Frontal cortex (tissue), 4 donors: ENCODE data around the gene ZSWIM5. TPM values are rescaled to one million over a fixed set of nuclear protein-coding genes. Genes with fewer than 3 reads are reported as not detected.
"Not testable (repeated sequence)": the region's sequence is repeated elsewhere in the genome, so short reads cannot be mapped to it uniquely, and the experiment has no call there.

ENCODE experiments used
- DNase-seq, 2 donors: peaks; one replicate each; pipeline ENCODE4 v3.0.0; 2012; ENCODE audit warnings: low spot score in 2 of 2
- FAIRE-seq: peaks from 2 replicates; lab custom pipeline; 2012; peaks lifted over from hg19 to GRCh38; lab: Jason Lieb, UNC
- total RNA-seq: library from RNA; depleted of rRNA; stranded (reverse); fragments of >200 nt; gene quantifications from one replicate; pipeline ENCODE4 v1.2.3, GENCODE V29; 2014
- donor health status: control.
- donor health status: control.
- donor health status: control.

The ZSWIM5 gene
- total RNA-seq, 1 donor from 2014 or later = 15.9 TPM

- no peak for DNase-seq
- FAIRE-seq = no peak
Observed at GRCh38 chr1:44985747-44986359, 220.6 kb downstream of the ZSWIM5 start.

GRCh38 chr1:44977372-44977771 is 229.0 kb downstream of the ZSWIM5 start:
- not testable (repeated sequence) for DNase-seq, FAIRE-seq

- DNase-seq (no peak), FAIRE-seq (no peak)
Observed at GRCh38 chr1:44976252-44976651, 230.2 kb downstream of the ZSWIM5 start.

DNA sequence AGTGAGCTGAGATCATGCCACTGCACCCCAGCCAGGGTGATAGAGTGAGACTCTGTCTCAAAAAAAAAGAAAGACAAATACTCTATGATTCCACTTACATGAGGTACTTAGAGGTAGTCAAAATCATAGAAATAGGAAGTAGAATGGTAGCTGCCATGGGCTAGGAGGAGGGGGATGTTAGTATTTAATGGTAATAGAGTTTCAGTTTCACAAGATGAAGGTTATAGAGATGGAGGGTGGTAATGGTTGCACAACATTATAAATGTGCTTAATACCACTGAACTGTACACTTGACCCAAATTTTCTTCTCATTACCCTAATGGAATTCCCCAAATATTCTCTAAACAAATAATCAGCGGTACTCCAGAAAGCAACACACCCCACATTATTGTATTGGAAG is 232.8 kb downstream of the ZSWIM5 start:
- DNase-seq (no peak), FAIRE-seq (no peak)

DNA sequence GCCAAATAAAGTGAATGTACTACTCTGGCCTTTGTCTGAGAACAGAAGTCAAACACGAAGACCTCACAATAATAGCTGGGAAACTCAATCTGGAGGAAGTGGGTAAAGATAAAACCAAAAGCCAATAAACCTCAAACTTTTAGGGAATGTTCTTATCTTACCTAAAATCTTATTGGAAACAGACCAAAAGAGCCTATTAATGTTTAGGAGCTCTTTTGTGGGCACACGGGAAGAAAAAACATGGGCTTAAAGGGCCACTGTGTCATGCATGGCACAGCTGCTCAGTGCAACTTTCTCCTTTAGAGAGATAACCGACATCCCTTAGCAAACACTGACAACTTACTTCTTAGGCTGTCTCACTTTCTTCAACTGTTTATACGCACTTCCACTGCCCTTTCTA is 236.1 kb downstream of the ZSWIM5 start:
- DNase-seq (no peak), FAIRE-seq (no peak)

Other genes with a start within 250 kb of the ZSWIM5 start
- gene EIF2B3, start 220.0 kb downstream of the ZSWIM5 start, total RNA-seq = 27.7 TPM
- 14.3 TPM for gene HECTD3, start 195.3 kb downstream of the ZSWIM5 start, total RNA-seq
- gene UROD, start 194.4 kb downstream of the ZSWIM5 start, total RNA-seq = 66.0 TPM
- gene HPDL, start 120.3 kb upstream of the ZSWIM5 start, total RNA-seq = 1.6 TPM
- gene TOE1, start 133.6 kb upstream of the ZSWIM5 start, total RNA-seq = 7.3 TPM
- gene MUTYH, start 133.8 kb upstream of the ZSWIM5 start, total RNA-seq = 20.8 TPM